ENCODE results near the gene AGA. TPM values are rescaled to one million over a fixed set of nuclear protein-coding genes. Genes with fewer than 3 reads are reported as not detected.

Gene AGA
- total and polyA plus RNA-seq, 2 of the 8 experiments (the other 6 are each of a cell fraction or from before 2014, with no cell fraction given) = 8.5 to 11.6 TPM

DNA sequence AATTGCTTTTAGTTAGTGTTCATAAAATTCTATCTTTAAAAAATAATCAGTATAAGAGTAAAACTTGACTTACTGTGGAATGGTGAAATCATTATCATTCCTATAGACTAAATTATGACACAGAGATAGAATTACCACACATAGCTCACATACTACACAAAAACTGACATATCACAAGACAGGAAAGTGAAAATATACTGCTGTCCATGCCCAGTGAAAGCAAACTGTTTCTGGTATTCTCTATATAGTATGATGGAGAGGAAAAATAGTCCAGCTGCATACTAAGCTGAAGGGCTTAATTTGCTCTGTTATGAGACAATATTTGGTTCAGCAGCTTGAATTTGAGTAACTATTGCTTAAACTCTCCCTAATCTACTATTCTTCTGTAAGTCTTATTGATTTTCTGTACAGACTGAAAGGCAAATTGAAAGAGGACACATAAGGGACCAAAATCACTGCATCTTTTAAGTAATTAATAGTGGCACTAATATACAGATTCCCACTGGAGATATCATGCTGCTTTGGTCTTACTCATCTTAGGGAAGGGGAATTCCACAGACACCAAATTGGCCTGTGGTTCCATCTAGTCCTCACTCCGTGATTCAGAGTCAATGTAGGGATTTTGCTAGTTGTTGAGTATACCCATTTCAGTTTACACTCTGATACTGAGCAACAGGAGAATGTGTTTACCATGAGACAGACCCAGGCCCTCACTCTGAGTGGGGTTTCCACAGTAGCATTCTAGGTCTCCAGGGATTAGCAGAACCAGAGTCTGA is 47.4 kb upstream of the AGA start:
- CTCF ChIA-PET (ENCODE audit: partially characterized antibody) = interaction anchor here (1.6 kb wide), 1 partner anchor 14 kb away, joined by 3 read pairs; no protein-coding TSS in a partner anchor
- POLR2A ChIA-PET (ENCODE audit: partially characterized antibody) = interaction anchor here (1.0 kb wide), 1 partner anchor 9 kb away, joined by 3 read pairs; no protein-coding TSS in a partner anchor
- DNase-seq (ENCODE audit: low read depth in 1 of 2, low spot score in 2 of 2) (no peak), FAIRE-seq (no peak)
- Histone ChIP-seq H2BK120ac (replicated peaks; ENCODE audit: low read depth, low read length) (no peak overlapping the region), H4K5ac (ENCODE audit: insufficient read length, low read depth, low read length) (no peak overlapping the region), H2BK20ac (ENCODE audit: low read length) (no peak overlapping the region), H3K9me3 (ENCODE audit: insufficient read depth in 2 of 2, low read depth in 1 of 2, low read length in 1 of 2) (no peaks in the 10 kb centered on the region), H2BK12ac (ENCODE audit: low read depth, low read length) (no peak overlapping the region), H3K36me3 (ENCODE audit: control insufficient read depth in 2 of 4, insufficient read depth in 4 of 4, low read length in 3 of 4) (no peaks in the 10 kb centered on the region), H2AFZ (ENCODE audit: low read length) (no peak overlapping the region), H3K4ac (replicated peaks; ENCODE audit: insufficient read length, low read depth, low read length) (no peak overlapping the region), H2BK15ac (ENCODE audit: low read length) (no peak overlapping the region), H3K56ac (replicated peaks; ENCODE audit: insufficient read length, low read depth, low read length) (no peak overlapping the region), H3K18ac (ENCODE audit: extremely low read depth, low read length) (no peak overlapping the region), H3K4me3 (ENCODE audit: extremely low read depth in 1 of 4, insufficient read depth in 2 of 4, low read depth in 3 of 4, low read length in 4 of 4) (no peak overlapping the region), H4K20me1 (replicated peaks in 1 of 2; ENCODE audit: control insufficient read depth in 1 of 2, insufficient read depth in 2 of 2, low read length in 2 of 2) (no peaks in the 10 kb centered on the region), H3K27me3 (replicated peaks in 1 of 4; ENCODE audit: control insufficient read depth in 3 of 4, extremely low read depth in 1 of 4, insufficient read depth in 3 of 4, low read length in 3 of 4) (no peaks in the 10 kb centered on the region), H3K9ac (replicated peaks in 1 of 4; ENCODE audit: extremely low read depth in 1 of 4, low read depth in 3 of 4, low read length in 3 of 4) (no peak overlapping the region), H3K23me2 (ENCODE audit: low read depth, low read length) (no peaks in the 10 kb centered on the region), H2AK5ac (ENCODE audit: low read depth, low read length) (no peak overlapping the region), H3K14ac (ENCODE audit: insufficient read length) (no peak overlapping the region), H3K27ac (ENCODE audit: low read depth, low read length) (no peak overlapping the region), H3K4me2 (ENCODE audit: insufficient read depth in 1 of 2, low read depth in 2 of 2, low read length in 2 of 2) (no peak overlapping the region), H3K79me2 (ENCODE audit: control insufficient read depth in 1 of 2, insufficient read depth in 2 of 2, low read length in 2 of 2) (no peaks in the 10 kb centered on the region), H4K8ac (ENCODE audit: extremely low read depth, insufficient read depth, low read length) (no peak overlapping the region), H4K91ac (replicated peaks; ENCODE audit: insufficient read length, low read length) (no peak overlapping the region), H3K23ac (ENCODE audit: insufficient read length) (no peak overlapping the region), H3K4me1 (replicated peaks in 1 of 4; ENCODE audit: control insufficient read depth in 3 of 4, insufficient read depth in 4 of 4, low read length in 3 of 4) (peaks cover 0 to 4% (median 0%) of the 10 kb centered on the region in 4 experiments; a peak in 2 of 7 replicates), H2BK5ac (ENCODE audit: low read depth, low read length) (no peak overlapping the region), H3K79me1 (ENCODE audit: low read depth, low read length) (no peaks in the 10 kb centered on the region)
- WGBS, 2 experiments (ENCODE audit: extremely low coverage in 1 of 2, insufficient coverage in 1 of 2, insufficient read length in 1 of 2, insufficient replicate concordance in 2 of 2, low coverage in 1 of 2, low lambda C conversion rate in 2 of 2, missing lambda C conversion rate in 1 of 2) = 91% methylated on average over 1 of the region's 1 CpG; no CpG with 5 or more reads in 1 of the 2 experiments
- no peak for TF ChIP-seq GABPA (IDR thresholded peaks at IDR 0.05; ENCODE audit: borderline replicate concordance, insufficient read depth, low read length)
- no peak for TF ChIP-seq JUND (IDR thresholded peaks at IDR 0.05; ENCODE audit: low read length)
- no peak for TF ChIP-seq KDM1A (IDR thresholded peaks at IDR 0.05; ENCODE audit: borderline replicate concordance, low read length)
